HEK293 (cell line): ENCODE data around the gene TMEM232.

Experiments
- EGR2 ChIP-seq: fragments of 450-650 bp; formaldehyde crosslinking; IDR thresholded peaks from 2 replicates; pipeline ENCODE4 v1.5.1; 2016; ENCODE audit warnings: low read depth, missing biosample characterization, missing genetic modification characterization
- MZF1 ChIP-seq: fragments of 450-650 bp; formaldehyde crosslinking; IDR thresholded peaks from 2 replicates; pipeline ENCODE4 v1.5.1; 2017; ENCODE audit warnings: missing biosample characterization, missing genetic modification characterization, borderline replicate concordance
- TCF7L2 ChIP-seq: IDR thresholded peaks from 2 replicates; pipeline ENCODE4 v1.6.1; 2011; ENCODE audit warnings: low read depth, mild to moderate bottlenecking, inconsistent platforms, low read length, moderate library complexity, borderline replicate concordance
- ZBTB20 ChIP-seq: fragments of 450-650 bp; formaldehyde crosslinking; IDR thresholded peaks from 2 replicates; pipeline ENCODE4 v1.5.1; 2016; ENCODE audit warnings: missing biosample characterization, missing genetic modification characterization
- ZNF423 ChIP-seq: fragments of 450-650 bp; formaldehyde crosslinking; IDR thresholded peaks from 2 replicates; pipeline ENCODE4 v1.5.1; 2016; ENCODE audit warnings: missing biosample characterization, missing genetic modification characterization
- ZNF548 ChIP-seq: fragments of 450-650 bp; formaldehyde crosslinking; IDR thresholded peaks from 2 replicates; pipeline ENCODE4 v1.5.1; 2016; ENCODE audit warnings: missing biosample characterization, missing genetic modification characterization
- TF ChIP-seq, protein P1 (sequence below): fragments of 450-650 bp; formaldehyde crosslinking; IDR thresholded peaks from 2 replicates; pipeline ENCODE4 v1.5.1; 2016; ENCODE audit warnings: missing biosample characterization, missing genetic modification characterization
- TF ChIP-seq, protein P2 (sequence below): fragments of 450-650 bp; formaldehyde crosslinking; IDR thresholded peaks from 2 replicates; pipeline ENCODE4 v1.5.1; 2016; ENCODE audit warnings: missing biosample characterization, missing genetic modification characterization
- TF ChIP-seq, protein P3 (sequence below): fragments of 450-650 bp; formaldehyde crosslinking; IDR thresholded peaks from 2 replicates; pipeline ENCODE4 v1.5.1; 2016; ENCODE audit warnings: missing biosample characterization, missing genetic modification characterization
- TF ChIP-seq, protein P4 (sequence below): fragments of 450-650 bp; formaldehyde crosslinking; IDR thresholded peaks from 2 replicates; pipeline ENCODE4 v1.5.1; 2016; ENCODE audit warnings: missing biosample characterization, missing genetic modification characterization, low read depth
- TF ChIP-seq, protein P5 (sequence below): fragments of 450-650 bp; formaldehyde crosslinking; IDR thresholded peaks from 2 replicates; pipeline ENCODE4 v1.5.1; 2016; ENCODE audit warnings: missing biosample characterization, missing genetic modification characterization
- TF ChIP-seq, protein P6 (sequence below): fragments of 450-650 bp; formaldehyde crosslinking; IDR thresholded peaks from 2 replicates; pipeline ENCODE4 v1.5.1; 2016; ENCODE audit warnings: missing biosample characterization, missing genetic modification characterization

DNA sequence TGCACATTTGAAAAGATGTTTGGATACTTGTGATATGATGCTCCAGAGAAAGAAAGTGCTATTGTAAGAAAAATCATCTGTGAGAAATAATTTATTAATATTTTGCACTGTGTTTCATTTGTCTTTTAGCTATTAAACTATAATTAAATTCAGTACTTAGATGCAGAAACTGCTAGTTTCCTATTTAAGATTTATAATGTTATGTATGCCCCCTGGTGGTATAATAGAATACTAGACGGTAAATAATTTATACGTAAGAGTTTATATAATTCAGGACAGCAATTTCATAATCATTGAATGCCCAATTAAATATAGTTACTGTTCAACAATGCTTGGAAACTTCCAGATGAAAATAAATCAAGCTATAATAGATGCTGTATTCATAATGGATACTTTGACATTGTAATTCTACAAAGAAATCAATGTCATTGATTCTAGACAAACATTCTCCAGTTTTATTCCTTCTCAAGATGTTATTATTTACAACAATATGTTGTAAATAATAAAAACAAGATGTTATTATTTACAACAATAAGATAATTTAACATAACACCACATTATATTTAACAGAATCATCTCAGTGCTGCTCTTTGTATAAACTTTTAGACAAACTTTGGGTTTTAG is 101.0 kb downstream of the TMEM232 start:
- TF ChIP-seq ZBTB20 (tag by site-specific recombination) (no peak), TCF7L2 (no peak), ZNF548 (tag by site-specific recombination) (no peak), EGR2 (no peak), ZNF423 (no peak), MZF1 (tag by site-specific recombination) (no peak)
- TF ChIP-seq, protein P1, sequence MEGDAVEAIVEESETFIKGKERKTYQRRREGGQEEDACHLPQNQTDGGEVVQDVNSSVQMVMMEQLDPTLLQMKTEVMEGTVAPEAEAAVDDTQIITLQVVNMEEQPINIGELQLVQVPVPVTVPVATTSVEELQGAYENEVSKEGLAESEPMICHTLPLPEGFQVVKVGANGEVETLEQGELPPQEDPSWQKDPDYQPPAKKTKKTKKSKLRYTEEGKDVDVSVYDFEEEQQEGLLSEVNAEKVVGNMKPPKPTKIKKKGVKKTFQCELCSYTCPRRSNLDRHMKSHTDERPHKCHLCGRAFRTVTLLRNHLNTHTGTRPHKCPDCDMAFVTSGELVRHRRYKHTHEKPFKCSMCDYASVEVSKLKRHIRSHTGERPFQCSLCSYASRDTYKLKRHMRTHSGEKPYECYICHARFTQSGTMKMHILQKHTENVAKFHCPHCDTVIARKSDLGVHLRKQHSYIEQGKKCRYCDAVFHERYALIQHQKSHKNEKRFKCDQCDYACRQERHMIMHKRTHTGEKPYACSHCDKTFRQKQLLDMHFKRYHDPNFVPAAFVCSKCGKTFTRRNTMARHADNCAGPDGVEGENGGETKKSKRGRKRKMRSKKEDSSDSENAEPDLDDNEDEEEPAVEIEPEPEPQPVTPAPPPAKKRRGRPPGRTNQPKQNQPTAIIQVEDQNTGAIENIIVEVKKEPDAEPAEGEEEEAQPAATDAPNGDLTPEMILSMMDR = no peak
- TF ChIP-seq, protein P2, sequence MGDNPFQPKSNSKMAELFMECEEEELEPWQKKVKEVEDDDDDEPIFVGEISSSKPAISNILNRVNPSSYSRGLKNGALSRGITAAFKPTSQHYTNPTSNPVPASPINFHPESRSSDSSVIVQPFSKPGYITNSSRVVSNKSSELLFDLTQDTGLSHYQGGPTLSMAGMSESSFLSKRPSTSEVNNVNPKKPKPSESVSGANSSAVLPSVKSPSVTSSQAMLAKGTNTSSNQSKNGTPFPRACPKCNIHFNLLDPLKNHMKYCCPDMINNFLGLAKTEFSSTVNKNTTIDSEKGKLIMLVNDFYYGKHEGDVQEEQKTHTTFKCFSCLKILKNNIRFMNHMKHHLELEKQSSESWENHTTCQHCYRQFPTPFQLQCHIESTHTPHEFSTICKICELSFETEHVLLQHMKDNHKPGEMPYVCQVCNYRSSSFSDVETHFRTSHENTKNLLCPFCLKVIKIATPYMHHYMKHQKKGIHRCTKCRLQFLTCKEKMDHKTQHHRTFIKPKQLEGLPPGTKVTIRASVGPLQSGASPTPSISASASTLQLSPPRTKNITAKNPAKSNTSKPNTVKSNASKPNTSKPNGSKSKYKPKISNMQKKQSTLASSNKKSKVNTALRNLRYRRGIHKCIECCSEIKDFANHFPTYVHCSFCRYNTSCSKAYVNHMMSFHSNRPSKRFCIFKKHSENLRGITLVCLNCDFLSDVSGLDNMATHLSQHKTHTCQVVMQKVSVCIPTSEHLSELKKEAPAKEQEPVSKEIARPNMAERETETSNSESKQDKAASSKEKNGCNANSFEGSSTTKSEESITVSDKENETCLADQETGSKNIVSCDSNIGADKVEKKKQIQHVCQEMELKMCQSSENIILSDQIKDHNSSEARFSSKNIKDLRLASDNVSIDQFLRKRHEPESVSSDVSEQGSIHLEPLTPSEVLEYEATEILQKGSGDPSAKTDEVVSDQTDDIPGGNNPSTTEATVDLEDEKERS (tag by site-specific recombination) = no peak
- TF ChIP-seq, protein P3, sequence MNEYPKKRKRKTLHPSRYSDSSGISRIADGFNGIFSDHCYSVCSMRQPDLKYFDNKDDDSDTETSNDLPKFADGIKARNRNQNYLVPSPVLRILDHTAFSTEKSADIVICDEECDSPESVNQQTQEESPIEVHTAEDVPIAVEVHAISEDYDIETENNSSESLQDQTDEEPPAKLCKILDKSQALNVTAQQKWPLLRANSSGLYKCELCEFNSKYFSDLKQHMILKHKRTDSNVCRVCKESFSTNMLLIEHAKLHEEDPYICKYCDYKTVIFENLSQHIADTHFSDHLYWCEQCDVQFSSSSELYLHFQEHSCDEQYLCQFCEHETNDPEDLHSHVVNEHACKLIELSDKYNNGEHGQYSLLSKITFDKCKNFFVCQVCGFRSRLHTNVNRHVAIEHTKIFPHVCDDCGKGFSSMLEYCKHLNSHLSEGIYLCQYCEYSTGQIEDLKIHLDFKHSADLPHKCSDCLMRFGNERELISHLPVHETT (tag by site-specific recombination) = no peak
- TF ChIP-seq, protein P4, sequence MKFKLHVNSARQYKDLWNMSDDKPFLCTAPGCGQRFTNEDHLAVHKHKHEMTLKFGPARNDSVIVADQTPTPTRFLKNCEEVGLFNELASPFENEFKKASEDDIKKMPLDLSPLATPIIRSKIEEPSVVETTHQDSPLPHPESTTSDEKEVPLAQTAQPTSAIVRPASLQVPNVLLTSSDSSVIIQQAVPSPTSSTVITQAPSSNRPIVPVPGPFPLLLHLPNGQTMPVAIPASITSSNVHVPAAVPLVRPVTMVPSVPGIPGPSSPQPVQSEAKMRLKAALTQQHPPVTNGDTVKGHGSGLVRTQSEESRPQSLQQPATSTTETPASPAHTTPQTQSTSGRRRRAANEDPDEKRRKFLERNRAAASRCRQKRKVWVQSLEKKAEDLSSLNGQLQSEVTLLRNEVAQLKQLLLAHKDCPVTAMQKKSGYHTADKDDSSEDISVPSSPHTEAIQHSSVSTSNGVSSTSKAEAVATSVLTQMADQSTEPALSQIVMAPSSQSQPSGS (tag by site-specific recombination) = no peak
- TF ChIP-seq, protein P5, sequence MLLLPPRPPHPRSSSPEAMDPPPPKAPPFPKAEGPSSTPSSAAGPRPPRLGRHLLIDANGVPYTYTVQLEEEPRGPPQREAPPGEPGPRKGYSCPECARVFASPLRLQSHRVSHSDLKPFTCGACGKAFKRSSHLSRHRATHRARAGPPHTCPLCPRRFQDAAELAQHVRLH = no peak
- TF ChIP-seq, protein P6, sequence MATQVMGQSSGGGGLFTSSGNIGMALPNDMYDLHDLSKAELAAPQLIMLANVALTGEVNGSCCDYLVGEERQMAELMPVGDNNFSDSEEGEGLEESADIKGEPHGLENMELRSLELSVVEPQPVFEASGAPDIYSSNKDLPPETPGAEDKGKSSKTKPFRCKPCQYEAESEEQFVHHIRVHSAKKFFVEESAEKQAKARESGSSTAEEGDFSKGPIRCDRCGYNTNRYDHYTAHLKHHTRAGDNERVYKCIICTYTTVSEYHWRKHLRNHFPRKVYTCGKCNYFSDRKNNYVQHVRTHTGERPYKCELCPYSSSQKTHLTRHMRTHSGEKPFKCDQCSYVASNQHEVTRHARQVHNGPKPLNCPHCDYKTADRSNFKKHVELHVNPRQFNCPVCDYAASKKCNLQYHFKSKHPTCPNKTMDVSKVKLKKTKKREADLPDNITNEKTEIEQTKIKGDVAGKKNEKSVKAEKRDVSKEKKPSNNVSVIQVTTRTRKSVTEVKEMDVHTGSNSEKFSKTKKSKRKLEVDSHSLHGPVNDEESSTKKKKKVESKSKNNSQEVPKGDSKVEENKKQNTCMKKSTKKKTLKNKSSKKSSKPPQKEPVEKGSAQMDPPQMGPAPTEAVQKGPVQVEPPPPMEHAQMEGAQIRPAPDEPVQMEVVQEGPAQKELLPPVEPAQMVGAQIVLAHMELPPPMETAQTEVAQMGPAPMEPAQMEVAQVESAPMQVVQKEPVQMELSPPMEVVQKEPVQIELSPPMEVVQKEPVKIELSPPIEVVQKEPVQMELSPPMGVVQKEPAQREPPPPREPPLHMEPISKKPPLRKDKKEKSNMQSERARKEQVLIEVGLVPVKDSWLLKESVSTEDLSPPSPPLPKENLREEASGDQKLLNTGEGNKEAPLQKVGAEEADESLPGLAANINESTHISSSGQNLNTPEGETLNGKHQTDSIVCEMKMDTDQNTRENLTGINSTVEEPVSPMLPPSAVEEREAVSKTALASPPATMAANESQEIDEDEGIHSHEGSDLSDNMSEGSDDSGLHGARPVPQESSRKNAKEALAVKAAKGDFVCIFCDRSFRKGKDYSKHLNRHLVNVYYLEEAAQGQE (tag by site-specific recombination) = no peak
